BJ (cell line): ENCODE data around the gene MIA2. TPM values are rescaled to one million over a fixed set of nuclear protein-coding genes. Genes with fewer than 3 reads are reported as not detected.

ENCODE experiments used
- CTCF ChIA-PET: fragments of 350-600 bp; formaldehyde crosslinking; extraction: SDS; loops from one replicate; lab custom pipeline; 2021; ENCODE audit warnings: antibody characterized with exemption, inconsistent platforms; lab: Yijun Ruan, JAX
- POLR2A ChIA-PET: fragments of 300-600 bp; sonication (Branson Sonifier 250); formaldehyde crosslinking; extraction: SDS; loops from one replicate; lab custom pipeline; 2021; ENCODE audit warnings: antibody characterized with exemption; lab: Charles Lee
- DNase-seq: peaks from one replicate; pipeline ENCODE4 v3.0.0-alpha.2; 2011; ENCODE audit warnings: low read depth
- H3K27me3 ChIP-seq: 2 replicates; pipeline ENCODE4 v1.6.0; 2011; ENCODE audit warnings: low read length; ENCODE audit not compliant: control insufficient read depth, insufficient read depth
- H3K36me3 ChIP-seq: 2 replicates; pipeline ENCODE4 v1.5.1; 2011; ENCODE audit warnings: low read length; ENCODE audit not compliant: control insufficient read depth, insufficient read depth
- H3K4me3 ChIP-seq: 2 replicates; pipeline ENCODE4 v1.5.1; 2011; ENCODE audit warnings: low read depth, mild to moderate bottlenecking, control low read depth, low read length
- CTCF ChIP-seq: IDR thresholded peaks from 2 replicates; pipeline ENCODE4 v1.5.1; 2011; ENCODE audit warnings: low read depth, mild to moderate bottlenecking, control low read depth, inconsistent platforms, low read length, moderate library complexity; ENCODE audit not compliant: insufficient read depth
- polyA plus RNA-seq: library from polyadenylated mRNA; depleted of rRNA; stranded (reverse); fragments of >200 nt; gene quantifications from 2 replicates; pipeline ENCODE4 v1.2.3, GENCODE V29; 2011

The MIA2 gene
- polyA plus RNA-seq, 1 experiment: 11.4 TPM

DNA sequence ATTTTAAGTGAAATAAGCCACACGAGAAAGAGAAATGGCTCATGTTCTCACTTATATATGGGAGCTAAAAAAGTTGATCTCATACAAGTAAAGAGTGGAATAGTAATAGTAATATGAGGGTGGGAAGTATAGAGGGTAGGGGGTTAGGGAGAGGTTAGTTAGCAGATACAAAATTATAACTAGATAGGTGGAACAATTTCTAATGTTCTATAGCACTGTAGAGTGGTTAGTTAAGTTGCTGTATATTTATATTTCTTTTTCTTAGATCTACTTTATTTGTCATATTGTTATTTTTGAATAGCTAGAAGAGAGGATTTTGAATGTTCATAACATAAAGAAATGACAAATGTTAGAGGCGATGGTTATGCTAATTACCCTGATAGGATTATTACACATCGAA lies 74.1 kb downstream of the MIA2 start:
- ChIA-PET POLR2A (no interaction called here), CTCF (interaction anchor here (1.1 kb wide), 1 partner anchor 15 kb away, joined by 4 read pairs; no protein-coding TSS in a partner anchor)
- no peaks in the 10 kb centered on the region for H3K27me3 ChIP-seq
- no peak for TF ChIP-seq CTCF
- peaks cover 3% of the 10 kb centered on the region; the same call in 1 of the 2 replicates for H3K36me3 ChIP-seq
- no peak for DNase-seq
- H3K4me3 ChIP-seq: no peak overlapping the region

GRCh38 chr14:39310051-39310450 lies 76.3 kb downstream of the MIA2 start:
- ChIA-PET POLR2A (no interaction called here), CTCF (interaction anchor here (1.2 kb wide), 2 partner anchors 7 to 10 kb away, joined by 3 read pairs; no protein-coding TSS in a partner anchor)
- H3K4me3 ChIP-seq: no peak overlapping the region
- peaks cover 3% of the 10 kb centered on the region; the same call in 1 of the 2 replicates for H3K36me3 ChIP-seq
- TF ChIP-seq CTCF: no peak
- H3K27me3 ChIP-seq: no peaks in the 10 kb centered on the region
- DNase-seq: no peak

DNA sequence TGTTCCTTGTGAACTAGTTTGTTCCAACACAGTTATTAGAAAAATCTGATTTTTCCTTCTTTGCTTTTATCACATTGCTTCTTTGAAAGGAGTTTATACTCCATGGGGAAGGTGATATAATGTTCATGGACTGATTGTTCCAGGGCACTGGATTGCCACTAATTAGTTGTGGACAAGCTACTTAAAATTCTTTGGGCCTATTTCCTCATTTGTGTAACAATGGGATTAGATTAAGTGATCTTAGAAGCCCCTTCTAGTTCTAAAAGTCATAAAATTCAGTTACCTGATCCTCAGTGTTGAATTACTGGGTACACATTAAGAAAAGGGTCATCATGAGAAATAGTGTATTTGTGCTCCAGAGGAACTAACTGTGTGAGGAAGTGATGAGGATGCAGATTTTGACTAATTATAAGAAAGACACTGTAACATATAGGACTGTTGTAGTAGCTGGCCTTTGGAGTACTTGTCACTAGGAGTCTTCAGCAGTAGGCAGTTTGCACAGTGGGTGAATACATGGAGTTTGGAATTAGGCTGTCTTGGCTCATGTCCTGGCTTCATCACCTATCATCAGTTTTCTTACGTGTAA lies 82.2 kb downstream of the MIA2 start:
- Histone ChIP-seq H3K4me3 (no peak overlapping the region), H3K36me3 (no peaks in the 10 kb centered on the region), H3K27me3 (no peaks in the 10 kb centered on the region)
- CTCF ChIA-PET: no interaction called here
- POLR2A ChIA-PET: no interaction called here
- no peak for DNase-seq
- no peak for TF ChIP-seq CTCF

GRCh38 chr14:39316830-39317553 lies 83.3 kb downstream of the MIA2 start:
- H3K27me3 ChIP-seq: no peaks in the 10 kb centered on the region
- CTCF ChIA-PET: interaction anchor here (1.3 kb wide), 1 partner anchor 8 kb away, joined by 3 read pairs; no protein-coding TSS in a partner anchor
- no peak for TF ChIP-seq CTCF
- H3K4me3 ChIP-seq: no peak overlapping the region
- POLR2A ChIA-PET: no interaction called here
- DNase-seq: no peak
- H3K36me3 ChIP-seq: no peaks in the 10 kb centered on the region

DNA sequence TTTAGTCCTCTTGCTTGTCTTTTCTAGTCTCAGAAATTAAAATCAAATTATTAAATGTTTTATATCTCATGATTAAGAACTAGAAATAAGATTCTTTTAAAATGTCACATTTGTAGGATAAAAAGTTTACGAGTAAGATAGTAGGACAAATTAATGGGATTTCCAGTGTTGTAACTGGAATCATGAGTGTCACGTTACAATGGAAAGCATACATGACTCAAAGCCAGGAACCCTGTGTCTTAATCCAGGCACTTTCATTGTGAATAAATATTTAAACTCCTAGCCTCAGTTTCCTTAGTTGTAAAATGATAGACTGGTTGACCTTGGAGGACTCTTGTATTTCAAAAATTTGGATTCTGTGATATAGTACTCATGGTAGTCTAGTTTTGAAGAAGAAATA lies 84.9 kb downstream of the MIA2 start:
- no peak overlapping the region for H3K4me3 ChIP-seq
- H3K27me3 ChIP-seq: no peaks in the 10 kb centered on the region
- DNase-seq: no peak
- POLR2A ChIA-PET: no interaction called here
- H3K36me3 ChIP-seq: no peaks in the 10 kb centered on the region
- no peak for TF ChIP-seq CTCF
- CTCF ChIA-PET: interaction anchor here (0.6 kb wide), 1 partner anchor 39 kb away, joined by 4 read pairs; no protein-coding TSS in a partner anchor
